Hematopoietic multipotent progenitor cell (in vitro differentiated cells): ENCODE measurements around the gene CACNA2D3. TPM values are rescaled to one million over a fixed set of nuclear protein-coding genes. Genes with fewer than 3 reads are reported as not detected.

Source experiments
- DNase-seq, 3 donors: peaks; one replicate each; pipeline ENCODE4 v3.0.0-alpha.2; 2011 to 2015; ENCODE audit warnings: low read depth in 2 of 3, low spot score in 2 of 3
- total RNA-seq: library from RNA; depleted of rRNA; stranded (reverse); fragments of >200 nt; gene quantifications from one replicate; pipeline ENCODE4 v1.2.3, GENCODE V29; 2012

The CACNA2D3 gene
- total RNA-seq, 1 donor = under 0.01 TPM

DNA sequence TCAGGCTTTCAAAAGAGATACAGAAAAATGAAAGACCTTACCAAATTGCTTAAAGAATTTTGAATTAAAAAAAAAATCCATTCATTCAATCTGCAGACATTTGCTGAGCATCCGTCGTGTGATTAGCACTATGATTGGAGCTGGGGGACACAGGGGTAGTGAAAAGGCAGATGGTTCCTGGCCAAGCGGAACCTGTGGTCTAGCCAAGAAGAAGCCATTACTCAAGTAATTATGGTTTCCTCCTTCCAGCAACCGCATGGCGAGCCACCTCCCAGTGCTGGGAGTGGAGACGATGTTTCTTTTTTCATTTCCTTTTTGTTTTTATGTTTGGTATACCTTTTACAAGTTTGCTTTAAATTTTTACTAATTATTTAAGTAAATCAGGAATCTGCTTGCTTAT lies 140.2 kb downstream of the CACNA2D3 start:
- DNase-seq = peak in 2 of 3 donors; percentile 75 to 93

DNA sequence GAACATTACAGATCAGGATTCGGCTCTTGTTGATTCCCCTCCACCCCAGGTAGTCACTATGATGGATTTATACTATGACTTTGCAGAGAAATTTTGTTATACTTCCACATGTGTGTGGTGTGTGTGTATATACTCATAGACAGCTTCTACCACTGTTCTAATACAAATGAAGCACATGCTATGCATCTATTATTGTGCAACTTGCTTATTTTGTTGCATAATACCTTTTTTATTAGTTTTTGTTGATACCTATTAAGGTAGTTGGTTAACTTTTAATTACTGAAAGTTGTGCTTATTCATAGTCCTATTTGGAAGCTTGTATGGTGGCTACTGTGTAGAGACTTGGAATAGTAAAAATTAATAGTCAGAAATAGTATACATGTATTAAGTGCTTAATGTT lies 140.6 kb downstream of the CACNA2D3 start:
- no peak for DNase-seq

DNA sequence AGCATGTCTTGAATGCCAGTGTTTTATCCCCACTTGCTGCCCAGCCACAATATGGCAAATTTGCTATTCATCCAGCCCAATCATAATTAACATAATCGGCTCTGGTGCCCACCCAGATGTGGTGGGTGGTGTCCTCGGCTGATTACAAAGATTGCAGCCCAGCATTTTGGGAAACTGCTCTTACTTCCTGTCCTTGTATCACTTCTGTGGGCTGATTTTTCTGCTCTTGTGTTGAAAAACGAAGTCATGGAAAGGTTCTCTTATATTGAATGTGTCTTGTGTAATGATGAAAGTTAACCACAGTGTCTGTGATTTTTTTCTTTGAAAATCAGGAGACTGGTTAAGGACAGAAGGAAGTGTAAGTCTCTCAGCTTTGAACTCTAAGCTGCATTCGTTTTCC lies 141.7 kb downstream of the CACNA2D3 start:
- DNase-seq = no peak

DNA sequence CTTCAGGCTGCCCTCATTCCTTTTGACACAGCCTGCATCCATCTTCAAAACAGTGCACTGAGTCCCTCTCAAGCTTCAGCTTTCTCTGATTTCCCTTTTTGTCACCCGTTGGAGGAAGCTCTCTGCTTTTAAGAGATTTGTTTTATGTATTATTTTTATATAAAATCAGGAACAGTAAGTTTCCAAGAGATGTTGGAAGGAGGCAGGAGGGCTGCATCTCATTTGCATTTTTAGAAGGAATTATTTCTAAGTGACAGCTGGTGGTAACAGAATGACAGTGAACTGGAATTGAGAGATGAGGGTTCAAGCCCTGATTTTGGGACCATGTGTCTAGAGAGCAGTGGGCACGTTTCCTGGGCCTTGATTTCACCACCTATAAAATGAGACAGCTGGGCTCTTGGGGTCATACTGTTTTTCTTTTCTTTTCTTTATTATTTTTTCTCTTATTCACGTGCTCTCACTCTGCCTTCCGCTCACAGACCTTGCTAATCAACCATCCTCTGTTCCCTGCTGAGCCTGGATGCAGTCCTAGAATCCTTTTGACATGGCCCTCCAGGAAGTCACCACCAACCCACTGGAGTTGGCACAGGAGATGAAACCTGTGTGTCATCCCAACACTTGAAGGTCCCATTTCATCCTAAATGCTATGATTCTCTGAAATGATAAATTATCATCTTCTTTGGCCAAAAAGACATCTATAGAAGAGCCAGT lies 148.6 kb downstream of the CACNA2D3 start:
- no peak for DNase-seq

DNA sequence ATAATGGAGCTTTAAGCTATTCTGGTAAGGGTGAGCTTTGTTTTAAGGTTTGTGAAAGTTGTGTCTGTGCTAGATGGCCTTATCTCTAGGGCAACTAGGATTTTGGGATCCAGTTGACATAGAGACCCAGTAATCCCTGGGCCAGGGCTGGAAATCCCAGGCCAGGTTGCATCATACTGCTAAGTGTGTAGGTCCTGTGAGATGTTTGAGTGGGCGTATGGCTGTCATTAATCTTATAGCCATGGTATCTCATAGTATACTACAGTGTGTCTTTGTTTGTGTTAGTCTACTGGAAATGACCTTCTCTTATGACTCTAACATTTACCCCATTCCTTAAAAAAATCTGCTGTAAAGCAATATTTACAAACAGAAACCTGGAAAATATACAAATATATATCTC lies 151.4 kb downstream of the CACNA2D3 start:
- no peak for DNase-seq

DNA sequence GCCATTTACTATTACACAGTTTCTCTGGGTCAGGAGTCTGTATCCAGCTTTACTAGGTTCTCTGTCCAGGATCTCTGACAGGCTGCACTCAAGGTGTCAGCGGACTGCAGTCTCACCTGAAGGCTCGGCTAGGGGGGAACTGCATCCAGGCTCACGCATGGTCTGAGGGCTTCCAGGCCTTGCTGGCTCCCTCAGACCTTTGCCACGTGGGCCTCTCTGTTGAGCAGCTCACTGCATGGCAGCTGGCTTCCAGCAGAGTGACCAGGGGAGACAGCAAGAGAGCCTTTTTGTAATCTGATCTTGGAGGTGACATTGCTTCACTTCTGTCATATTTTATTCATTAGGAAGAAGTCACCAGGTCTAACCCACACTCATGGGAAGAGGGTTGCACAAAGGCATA lies 152.3 kb downstream of the CACNA2D3 start:
- DNase-seq = no peak

DNA sequence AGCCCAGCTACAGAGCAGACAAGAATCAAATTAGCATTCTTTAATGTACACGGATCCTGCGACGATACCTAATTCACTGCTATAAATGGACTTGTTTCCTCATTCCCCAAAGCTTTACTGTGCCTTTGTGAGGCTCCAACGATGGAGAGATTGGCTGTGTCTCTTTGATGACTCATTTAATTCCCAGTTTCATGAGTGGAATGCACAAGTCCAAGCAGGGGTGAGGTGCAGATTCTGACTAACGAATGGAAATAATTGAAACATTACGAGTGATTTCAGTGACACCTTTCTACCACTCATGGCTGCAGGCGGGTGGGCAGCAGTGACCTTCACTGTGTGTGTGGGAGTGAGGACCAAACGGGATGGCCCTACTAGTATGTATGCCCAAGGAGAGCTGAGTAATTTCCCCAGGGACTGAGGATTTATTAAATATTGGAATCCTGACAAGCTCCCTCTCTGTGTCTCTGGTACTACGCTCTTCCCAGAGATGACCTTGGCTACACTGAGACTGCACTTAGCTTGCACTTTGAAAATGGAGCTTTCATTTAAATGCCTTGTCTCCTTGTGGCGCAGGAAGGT lies 156.7 kb downstream of the CACNA2D3 start:
- no peak for DNase-seq

DNA sequence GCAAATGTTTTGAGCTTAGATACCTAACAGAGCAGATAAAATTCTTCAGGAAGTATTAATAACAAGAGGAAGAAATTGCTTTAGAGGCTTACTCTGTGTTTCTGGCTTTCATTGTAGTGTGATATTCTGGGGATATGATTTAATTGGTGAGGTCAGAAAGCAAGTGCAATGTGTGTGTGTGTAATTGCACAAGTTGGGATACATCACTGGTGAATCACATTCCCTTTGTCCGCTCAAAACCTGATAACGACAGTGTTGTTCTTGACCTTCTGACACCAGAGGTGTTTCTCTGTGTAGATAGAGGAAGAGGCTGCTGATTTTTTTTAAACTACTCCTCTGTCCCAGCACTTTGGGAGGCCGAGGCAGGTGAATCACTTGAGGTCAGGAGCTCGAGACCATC lies 161.1 kb downstream of the CACNA2D3 start:
- no peak for DNase-seq

DNA sequence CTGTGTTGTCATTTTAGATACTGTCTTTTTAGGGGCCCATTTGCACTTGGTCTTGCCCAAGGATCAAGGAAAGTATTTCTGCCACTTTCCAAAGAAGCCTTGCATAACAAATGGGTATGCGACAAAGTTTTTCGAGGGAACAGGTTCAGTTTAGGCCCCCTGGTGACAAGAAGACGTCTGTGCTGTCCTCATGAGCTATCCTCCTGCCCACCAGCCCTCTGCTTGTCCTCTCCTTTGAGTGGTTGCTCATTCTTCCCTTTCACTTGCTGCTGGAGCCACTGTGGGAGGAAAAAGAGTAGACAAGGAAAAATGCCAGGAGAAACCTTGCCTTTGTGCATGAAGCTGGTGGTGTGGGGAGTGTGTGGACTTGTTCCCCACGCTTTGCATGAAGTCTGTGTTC lies 171.9 kb downstream of the CACNA2D3 start:
- DNase-seq = no peak

DNA sequence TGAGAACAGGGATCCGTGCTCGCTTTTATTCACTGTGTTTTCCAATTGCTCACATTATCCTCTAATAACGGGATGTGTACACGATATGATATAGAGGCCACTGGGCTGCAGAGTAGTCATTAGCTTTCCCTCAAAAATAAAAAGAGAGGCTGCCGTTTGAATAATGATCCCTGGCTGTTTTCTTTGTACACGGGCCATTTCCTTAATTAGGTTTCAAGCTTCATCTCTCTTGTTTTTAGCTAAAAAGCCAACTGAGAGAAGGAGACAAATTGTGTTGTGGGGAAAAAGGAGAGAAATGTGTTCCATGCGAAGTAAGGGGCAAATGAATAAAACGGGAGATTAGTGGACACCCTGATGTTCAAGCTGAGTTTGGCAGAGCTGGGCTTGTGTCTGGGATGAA lies 174.2 kb downstream of the CACNA2D3 start:
- no peak for DNase-seq

DNA sequence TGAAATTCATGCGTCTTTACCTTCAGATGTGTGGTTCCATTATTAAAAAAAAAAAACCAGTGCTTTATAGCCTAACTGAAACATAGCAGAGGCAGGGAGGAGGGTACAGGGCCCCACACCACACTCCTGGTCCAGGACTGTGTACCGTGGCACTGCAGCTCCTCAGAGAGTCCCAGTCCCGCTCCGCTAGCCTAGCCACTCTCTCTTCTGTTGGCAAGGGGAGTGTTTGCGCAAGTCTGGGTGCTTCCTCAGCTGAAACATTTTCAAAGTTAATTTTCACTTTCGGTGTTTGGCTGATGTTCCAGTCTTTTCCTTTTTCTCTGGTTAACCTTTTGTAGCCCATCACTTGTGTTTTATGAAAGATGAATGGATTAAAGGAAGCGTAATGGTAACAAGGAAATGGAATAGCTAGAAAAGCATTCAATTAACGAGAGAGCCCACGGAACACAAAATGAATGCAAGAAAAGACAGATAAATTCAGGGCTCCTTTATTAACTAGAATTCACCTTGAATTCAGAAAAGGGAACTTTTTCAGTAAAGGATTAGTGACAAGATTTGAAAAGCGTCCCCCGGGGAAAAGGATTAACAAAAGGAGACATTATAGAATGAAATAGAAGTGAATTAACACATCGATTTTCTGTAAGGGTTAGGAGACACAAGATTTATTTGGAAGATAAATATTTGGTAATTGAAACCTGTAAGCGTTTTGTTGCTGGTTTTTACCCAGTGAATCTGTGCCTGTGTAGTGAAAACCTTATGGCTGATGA lies 177.0 kb downstream of the CACNA2D3 start:
- DNase-seq = no peak

DNA sequence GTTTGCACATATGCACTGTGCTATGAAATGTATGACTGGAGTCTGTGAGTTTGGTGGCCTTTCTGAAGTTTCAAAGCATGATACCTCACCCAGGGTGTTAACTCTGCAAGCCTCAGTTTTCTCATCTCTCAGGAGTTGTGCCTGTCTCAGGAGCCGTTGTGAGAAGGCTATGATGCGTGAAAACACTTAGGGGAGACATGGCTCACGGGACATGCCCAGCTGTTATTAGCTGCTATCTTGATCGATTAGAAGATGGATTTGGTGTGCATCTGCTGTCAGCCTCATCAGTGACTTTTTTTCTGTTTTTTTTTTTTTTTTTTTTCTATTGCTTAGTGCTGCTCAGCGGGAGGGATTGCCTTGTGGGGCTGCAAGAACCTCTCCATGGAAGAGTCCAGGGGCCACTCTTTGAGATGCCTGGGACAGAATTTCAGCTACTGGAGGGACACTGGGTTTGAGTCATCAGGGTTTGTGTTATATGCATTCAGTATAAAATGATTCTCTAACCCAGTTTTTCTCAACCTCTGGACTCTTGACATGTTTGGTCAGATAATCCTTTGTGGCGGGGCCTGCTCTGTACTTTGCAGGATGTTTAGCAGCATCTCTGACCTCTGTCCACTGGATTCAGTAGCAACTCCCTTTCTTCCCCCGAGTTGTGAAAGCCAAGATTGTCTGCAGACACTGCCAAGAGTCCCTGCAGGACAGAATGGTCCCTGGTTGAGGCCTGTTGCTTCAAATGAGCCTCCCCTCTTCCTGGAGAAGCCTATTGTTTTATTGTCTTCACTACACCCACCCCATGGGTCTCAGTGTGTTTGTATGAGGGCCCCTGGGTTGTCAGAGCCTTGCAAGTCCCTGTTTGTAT lies 181.4 kb downstream of the CACNA2D3 start:
- no peak for DNase-seq

DNA sequence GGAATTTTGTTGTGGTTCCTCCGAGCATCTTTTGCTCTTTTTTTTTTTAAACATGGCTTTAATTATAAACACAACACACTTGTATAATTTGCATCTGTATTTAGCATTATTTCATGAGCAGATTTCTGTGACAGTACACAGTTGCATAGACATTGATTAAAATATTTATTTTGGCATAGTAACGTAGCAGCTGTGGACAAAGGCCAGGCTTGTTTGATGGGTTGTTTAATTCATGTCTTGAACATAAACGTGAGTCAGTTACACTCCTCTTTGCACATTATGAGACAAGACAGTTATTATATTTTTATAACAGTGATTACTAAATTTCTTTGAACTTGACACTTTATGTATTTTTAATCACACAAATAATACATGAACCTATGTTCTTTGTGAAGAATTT lies 182.5 kb downstream of the CACNA2D3 start:
- DNase-seq = no peak

DNA sequence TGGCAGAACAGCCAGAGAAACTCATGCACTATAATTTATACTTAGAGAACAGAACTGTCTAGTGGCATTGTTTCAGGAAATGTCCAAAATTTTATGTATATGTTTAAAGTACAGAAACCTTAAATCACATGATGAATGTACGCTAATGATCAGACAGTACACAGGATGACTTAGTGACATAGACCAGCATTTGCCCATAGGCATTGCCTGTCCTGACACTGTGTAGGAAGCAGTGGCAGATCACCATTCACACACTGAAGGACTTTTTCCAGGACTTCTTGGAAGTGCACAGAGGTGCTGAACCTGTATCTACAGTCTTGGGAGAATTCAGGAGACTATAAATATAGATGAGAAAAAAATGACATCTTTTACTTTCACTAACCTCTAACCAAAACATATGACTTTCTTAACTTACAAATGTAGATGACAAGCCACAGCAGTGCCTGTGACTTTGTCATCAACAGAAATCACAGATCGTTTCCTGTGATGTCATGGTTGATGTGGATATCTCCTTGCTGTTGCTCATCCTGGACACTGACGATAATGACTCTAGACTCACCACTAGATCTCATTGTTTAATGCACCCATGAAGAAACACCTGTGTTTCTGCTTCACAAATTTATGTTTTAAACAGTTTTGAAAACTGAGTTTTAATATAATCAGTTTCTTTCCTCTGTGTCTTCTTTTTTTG lies 183.2 kb downstream of the CACNA2D3 start:
- no peak for DNase-seq

DNA sequence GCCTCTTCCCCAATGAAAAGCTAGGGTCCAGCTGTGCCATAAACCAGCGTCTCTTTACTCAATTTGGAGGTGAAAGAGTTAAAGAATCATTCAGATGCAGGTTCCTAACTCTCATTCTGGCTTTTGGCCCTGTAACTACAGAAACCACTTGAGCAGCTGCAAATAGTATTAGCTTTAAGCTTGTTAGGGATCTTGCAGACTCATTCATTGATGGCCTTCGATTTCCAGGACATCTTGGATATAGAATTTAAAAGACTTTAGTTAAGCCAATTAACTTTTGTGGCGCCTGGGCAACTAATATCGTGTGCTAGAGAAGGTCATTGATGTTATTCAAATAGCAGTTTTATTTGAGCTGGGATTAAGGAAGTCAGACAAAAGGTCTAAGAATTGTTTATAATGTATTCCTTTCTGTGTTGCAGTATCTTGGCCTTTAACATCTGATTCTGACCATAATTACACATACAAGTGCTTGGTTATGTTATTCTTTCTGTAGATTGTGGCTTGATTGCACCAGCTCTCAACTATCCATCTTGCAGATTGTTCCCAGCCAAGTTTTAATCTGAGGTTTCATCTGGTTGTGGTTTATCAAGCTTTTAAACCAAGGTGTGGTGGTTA lies 185.3 kb downstream of the CACNA2D3 start:
- no peak for DNase-seq

DNA sequence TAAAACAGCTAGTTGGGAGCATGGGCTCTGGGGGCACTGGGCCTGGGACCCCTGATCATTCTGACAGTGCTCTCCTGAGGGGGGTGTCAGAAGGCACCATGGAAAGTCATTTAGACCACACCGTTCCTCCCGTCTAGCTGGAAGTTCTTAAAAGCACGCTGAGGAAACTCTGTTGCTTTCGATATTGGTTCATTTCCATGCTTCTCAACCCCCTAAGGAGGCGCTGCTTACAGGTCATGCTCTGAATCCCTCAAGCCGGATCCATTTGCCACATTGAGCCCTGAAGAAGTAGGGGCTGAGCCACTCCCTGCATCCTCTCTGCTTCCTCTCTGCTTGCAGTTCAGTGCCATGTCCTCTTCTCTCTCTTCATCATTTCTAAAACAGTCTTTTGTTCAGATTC lies 187.2 kb downstream of the CACNA2D3 start:
- no peak for DNase-seq

DNA sequence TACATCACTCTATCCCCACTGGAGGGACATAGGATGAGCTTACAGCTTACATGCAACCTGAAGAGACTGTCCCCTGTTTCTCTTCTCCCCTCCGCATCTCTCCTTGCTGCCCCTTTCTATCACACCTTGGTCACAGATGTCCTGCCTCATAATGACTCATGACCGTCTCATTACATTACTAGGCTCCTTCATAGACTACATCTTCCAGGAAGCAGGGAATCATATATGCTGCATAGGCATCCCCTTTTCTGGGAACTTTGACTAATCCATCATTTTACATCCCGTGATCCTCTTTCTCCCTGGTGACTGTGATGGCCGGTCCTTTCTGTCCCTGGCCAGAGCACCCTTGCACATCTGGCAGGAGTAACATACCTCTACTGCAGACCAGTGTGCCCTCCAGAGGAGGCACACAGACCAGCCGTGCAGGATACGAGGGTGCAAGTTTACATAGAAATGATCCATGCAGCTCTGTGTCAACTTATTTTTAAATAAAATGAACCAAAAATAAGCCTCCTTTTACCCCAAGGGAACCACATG lies 188.9 kb downstream of the CACNA2D3 start:
- no peak for DNase-seq

DNA sequence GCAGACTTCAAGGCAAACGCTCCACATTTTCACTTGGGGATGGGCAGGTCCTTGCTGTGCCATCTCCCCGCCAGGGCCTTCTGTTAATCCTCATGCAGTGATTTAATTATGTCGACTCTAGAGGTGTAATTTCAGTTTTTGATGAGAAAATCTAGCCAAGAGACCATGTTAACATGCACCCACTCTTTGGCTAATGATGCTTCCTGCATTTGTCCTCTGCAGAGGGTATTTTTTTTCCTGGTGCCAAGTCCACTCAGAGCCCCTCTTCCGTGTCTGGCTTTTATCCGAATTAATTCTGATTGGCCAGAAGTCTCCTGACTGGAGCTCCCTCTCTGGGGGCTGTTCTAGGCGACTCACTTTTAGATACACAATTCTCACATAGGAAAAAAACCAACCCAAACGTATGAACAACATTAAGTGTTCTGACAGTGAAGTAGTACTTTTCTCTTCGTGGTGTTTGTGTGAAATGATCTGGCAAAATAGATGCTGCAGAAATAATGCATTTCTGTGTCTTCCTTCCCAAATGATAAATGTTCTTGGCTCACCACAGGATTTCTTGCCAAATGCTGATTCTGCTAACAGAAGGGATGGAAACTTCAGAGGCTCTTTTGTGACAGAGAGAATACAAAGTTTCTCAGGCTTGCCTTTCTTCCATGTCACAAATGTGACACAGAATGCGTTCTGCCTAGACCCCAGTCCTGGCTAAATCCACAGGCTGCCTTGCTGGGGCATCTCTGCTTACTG lies 190.0 kb downstream of the CACNA2D3 start:
- DNase-seq = no peak

DNA sequence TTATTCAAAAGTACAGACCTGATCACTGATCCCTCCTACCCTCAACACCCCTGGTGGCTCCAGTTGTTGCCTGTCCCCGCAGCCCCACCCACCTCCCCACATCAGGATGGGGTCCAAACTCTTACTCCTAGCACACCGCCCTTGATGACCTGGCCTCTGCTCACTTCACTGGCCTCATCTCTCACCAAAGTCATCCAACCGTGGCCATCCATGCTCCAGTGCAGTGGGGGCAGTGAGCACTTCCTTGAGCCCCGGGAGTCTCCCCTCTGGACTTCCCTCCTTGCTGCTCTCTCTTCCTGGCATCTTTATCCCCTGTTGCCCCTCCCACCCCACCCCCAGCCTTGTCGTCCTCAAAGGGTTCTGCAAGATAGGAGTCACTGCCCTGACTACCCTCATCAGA lies 191.1 kb downstream of the CACNA2D3 start:
- DNase-seq = no peak
